NCI-H2107 treated with DMSO at 0.1 percent for 48 hours (cell line): Measurements from ENCODE around the gene SMARCC2.
A peak's percentile ranks its signal among the peaks of the same experiment; 100 is the strongest.

Source experiments
- DNase-seq: peaks from one replicate; lab custom pipeline; 2025; ENCODE audit not compliant: unreplicated experiment; lab: John Stamatoyannopoulos, UW

Gene SMARCC2

DNA sequence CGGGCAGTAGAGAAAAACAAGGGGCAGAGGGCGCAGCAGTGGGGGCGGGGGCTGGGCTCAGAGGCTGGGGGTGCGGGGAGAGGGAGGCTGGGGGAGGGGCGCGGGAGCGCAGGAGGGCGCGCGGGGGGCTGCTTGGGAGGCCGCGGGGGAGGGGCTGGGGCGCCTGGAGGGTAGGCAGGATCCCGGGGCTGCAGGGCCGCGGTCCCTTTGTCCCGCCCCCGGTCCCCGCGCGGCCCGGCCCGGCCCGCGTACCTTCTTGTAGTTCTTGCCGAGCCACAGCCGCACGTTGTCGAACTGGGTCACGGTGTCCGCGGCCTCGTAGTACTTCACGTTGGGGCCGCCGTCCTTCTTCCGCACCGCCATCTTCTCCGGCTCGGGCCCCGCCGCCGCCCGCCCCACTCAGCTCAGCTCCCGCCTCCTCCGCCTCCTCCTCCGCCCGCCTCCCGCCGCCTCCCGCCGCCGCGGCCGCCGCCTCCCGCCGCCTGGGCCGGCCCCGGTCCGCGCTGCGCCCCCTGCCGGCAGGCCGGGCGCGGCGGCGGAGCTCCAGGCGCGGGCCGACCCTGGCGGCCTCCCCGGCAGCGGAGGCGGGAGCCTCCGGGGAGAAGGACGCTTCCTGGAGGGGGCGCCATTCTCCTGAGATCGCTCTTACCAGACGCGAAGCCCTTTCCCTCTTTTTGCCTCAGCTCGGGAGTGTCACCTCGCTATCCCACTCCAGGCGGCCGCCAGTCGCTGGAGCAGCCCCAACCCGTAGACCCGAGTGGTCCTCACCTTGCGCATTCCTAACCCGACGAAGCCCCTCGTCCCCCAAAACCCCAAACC lies at the start of gene SMARCC2:
SMARCC2 (minus strand) TSS at position 385 of the 819 bp plus-strand sequence; CDS start at position 363, 22 bp downstream.
- peak; percentile 71 for DNase-seq

DNA sequence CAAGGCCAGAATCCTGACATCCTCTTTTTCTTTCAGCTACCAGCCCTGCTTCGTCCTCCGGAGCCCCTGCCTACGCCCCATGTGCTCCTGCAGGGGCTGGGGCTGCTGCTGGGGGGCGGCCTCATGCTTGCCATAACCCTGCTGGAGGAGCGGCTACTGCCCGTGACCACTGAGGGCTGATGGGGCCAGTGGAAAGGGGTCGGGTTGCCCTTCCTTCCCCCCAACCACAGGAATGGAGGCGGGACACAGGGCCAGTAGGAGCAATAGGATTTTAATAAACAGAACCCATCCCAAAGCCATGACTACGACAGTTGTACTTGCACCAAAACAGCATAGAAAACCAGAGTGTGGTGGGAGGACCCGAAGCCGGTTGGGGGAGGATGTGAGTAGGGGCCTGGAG lies 48.3 kb upstream of the SMARCC2 start:
- no peak for DNase-seq

GRCh38 chr12:56236985-56237384 lies 47.7 kb upstream of the SMARCC2 start:
- no peak for DNase-seq

GRCh38 chr12:56236091-56236490 lies 46.8 kb upstream of the SMARCC2 start:
- DNase-seq, result no peak

- no peak for DNase-seq
Observed at GRCh38 chr12:56234746-56235436, 45.6 kb upstream of the SMARCC2 start.

GRCh38 chr12:56231184-56231582 lies 41.9 kb upstream of the SMARCC2 start:
- DNase-seq, result no peak

GRCh38 chr12:56230432-56231183 lies 41.3 kb upstream of the SMARCC2 start:
- DNase-seq, result no peak

GRCh38 chr12:56229916-56230431 lies 40.7 kb upstream of the SMARCC2 start, which contains the start of gene SLC39A5:
Gene SLC39A5 (plus strand): TSS chr12:56230051. CDS start chr12:56231275, 1,224 bp downstream.
- no peak for DNase-seq

- DNase-seq, result no peak
Observed at GRCh38 chr12:56229082-56229481, 39.8 kb upstream of the SMARCC2 start.

DNA sequence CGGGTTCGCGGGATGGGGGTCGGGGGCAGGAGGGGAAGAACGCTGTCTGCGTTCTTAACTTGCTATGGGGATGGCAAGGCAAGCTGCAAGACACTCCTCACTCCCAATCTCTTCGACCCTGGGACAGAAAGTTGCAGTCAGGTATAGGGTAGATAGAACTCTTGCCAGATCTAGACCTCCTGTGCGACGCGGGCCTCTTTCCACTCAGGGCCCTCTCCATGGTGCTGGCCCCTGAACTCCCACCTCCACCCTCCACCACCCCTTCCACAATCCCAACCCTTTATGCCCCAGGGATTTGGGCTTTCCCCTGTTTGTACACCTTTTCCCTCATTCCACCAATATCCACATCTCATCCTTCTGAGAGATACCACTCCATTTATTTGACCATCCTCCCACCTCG lies 35.7 kb upstream of the SMARCC2 start:
- no peak for DNase-seq

DNA sequence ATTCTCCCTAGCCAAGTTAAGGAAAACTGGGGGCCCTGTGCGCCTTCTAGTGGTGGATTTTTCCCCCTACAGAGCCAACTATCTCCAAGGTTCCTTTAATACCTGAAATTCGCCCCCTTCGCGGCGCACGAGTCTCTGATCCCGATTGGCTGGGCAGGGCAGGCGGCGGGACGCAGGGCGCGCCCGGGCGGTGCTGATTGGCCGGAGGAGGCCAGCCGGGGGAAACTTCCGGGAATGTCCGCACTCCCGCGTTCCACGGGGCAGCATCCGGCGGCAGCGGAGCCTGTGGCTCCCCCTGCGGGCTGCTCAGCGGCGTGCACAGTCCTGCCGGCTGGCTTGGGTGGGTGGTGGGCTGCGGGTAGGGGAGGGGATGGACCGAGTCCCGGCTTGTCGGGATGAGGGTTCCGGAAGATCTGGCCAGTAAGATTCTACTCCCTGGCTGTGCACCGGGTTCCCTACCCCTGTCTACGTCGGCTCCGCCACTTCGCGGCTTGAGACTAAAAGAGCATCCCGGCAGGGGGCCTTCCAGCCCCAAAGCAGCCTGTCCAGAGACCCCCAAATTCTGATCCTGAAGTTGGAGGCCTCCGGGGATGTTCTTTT lies 34.9 kb upstream of the SMARCC2 start, which contains the start of gene NABP2:
NABP2 (plus strand) TSS at position 241 of the 600 bp plus-strand sequence. CDS start 515 bp downstream, outside the sequence.
- DNase-seq, result peak; percentile 96

- DNase-seq, result no peak
Observed at GRCh38 chr12:56223571-56224101, 34.4 kb upstream of the SMARCC2 start.

GRCh38 chr12:56222531-56222895 lies 33.2 kb upstream of the SMARCC2 start:
- DNase-seq, result no peak

- peak; percentile 93 for DNase-seq
Observed at GRCh38 chr12:56221757-56222530, 32.7 kb upstream of the SMARCC2 start, which contains the start of gene RNF41. Gene RNF41 (minus strand): TSS chr12:56221922. CDS start chr12:56214047, 7,875 bp downstream.

- no peak for DNase-seq
Observed at GRCh38 chr12:56221232-56221756, 32.0 kb upstream of the SMARCC2 start.

GRCh38 chr12:56220611-56221231 lies 31.4 kb upstream of the SMARCC2 start:
- DNase-seq, result no peak

DNA sequence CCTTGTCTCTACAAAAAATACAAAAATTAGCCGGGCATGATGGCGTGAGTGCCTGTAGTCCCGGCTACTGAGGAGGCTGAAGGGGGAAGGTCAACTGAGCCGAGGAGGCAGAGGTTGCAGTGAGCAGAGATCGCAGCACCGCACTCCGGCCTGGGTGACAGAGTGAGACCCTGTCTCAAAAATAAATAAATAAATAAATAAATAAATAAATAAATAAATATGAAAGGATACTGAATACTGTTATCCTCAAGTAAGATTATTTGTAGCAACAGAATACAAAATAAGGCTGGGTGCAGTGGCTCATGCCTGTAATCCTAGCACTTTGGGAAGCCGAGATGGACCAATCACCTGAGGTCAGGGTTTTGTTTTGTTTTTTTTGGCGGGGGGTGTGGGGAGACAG lies 30.6 kb upstream of the SMARCC2 start:
- DNase-seq, result no peak

DNA sequence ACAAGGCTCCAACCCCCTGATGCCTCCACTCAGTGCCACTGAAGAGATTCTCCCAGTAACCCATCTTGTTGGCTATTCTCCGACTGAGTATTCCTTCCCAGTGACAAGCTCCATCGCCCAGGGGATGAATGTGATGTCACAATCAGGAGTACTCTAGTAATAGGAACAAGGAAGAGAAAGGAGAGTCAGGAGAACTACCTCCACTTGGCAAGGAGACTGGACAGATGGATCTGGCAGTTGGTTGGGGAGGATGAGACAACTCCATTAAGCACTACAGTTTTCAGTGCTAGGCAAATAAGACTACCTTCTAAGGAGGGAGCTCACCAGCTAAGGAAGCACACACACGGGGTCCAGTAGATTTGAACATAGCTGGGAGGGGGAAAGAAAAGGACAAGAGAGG lies 27.2 kb upstream of the SMARCC2 start:
- no peak for DNase-seq

- no peak for DNase-seq
Observed at GRCh38 chr12:56213878-56214277, 24.6 kb upstream of the SMARCC2 start.
